Measurements from ENCODE around the gene ZAP70.

Gene ZAP70

GRCh38 chr2:97718051-97718882 is 4.9 kb downstream of the ZAP70 start:
- DNase-seq: peak; percentile 8

GRCh38 chr2:97718942-97719341 is 5.6 kb downstream of the ZAP70 start:
- peak; percentile 5 for DNase-seq

- no peak for DNase-seq
Measured at GRCh38 chr2:97719362-97720155, 6.2 kb downstream of the ZAP70 start.

- no peak for DNase-seq
Measured at GRCh38 chr2:97720746-97721145, 7.4 kb downstream of the ZAP70 start.

GRCh38 chr2:97722227-97722626 is 8.9 kb downstream of the ZAP70 start:
- DNase-seq: no peak

- DNase-seq: no peak
Measured at GRCh38 chr2:97723156-97724072, 10.0 kb downstream of the ZAP70 start.

GRCh38 chr2:97724073-97724410 is 10.7 kb downstream of the ZAP70 start:
- no peak for DNase-seq

GRCh38 chr2:97724501-97724900 is 11.1 kb downstream of the ZAP70 start:
- DNase-seq: no peak

- DNase-seq: no peak
Measured at GRCh38 chr2:97724946-97725688, 11.7 kb downstream of the ZAP70 start.

- peak; percentile 72 for DNase-seq
Measured at GRCh38 chr2:97726261-97727064, 13.1 kb downstream of the ZAP70 start.

- DNase-seq: peak; percentile 4
Measured at GRCh38 chr2:97727296-97727695, 13.9 kb downstream of the ZAP70 start.

- DNase-seq: peak; percentile 86
Measured at GRCh38 chr2:97728091-97728731, 14.8 kb downstream of the ZAP70 start.

GRCh38 chr2:97730245-97730644 is 16.9 kb downstream of the ZAP70 start:
- DNase-seq: peak; percentile 3

- DNase-seq: peak; percentile 12
Measured at GRCh38 chr2:97731274-97732020, 18.1 kb downstream of the ZAP70 start.

- peak; percentile 2 for DNase-seq
Measured at GRCh38 chr2:97732436-97733340, 19.3 kb downstream of the ZAP70 start.

- peak; percentile 11 for DNase-seq
Measured at GRCh38 chr2:97733341-97734035, 20.1 kb downstream of the ZAP70 start.

- peak; percentile 12 for DNase-seq
Measured at GRCh38 chr2:97734061-97735051, 21.0 kb downstream of the ZAP70 start.

Data from right hindlimb (tissue), 1 donor.